Measurements from ENCODE around the gene CAPN5. TPM values are rescaled to one million over a fixed set of nuclear protein-coding genes. Genes with fewer than 3 reads are reported as not detected.
A peak's percentile ranks its signal among the peaks of the same experiment; 100 is the strongest.
"Not testable (repeated sequence)": the region's sequence is repeated elsewhere in the genome, so short reads cannot be mapped to it uniquely, and the experiment has no call there.

Gene CAPN5
- total RNA-seq, 2 experiments from 2014 or later, result 0.62 to 0.76 TPM

DNA sequence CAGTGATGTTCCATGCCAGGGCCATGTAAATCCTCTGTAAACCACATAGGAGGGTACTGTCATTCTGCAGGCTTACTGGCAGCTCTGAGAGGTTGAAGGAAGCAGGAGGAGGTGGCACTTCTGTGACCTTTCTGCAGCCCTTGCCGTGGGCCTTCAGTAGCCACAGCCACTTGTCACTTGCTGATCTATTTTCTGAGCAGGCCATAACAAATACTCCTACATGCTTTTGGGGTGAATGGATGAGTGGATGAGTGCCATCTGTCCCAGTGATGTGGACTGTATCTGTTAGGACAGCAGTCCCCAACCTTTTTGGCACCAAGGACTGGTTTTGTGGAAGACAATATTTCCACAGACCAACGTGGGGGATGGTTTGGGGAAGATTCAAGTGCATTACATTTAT, 22.4 kb upstream of the CAPN5 start:
- CTCF ChIA-PET, result interaction anchor here (0.9 to 2.6 kb wide), 6 partner anchors 7 to 125 kb away, joined by 3 to 31 read pairs (median 4); no protein-coding TSS in a partner anchor
- DNase-seq (no peak), ATAC-seq (no peak)
- Mint-ChIP-seq H3K27ac (no peak overlapping the region), H3K36me3 (ENCODE audit: low read depth) (no peaks in the 10 kb centered on the region), H3K4me3 (no peak overlapping the region), H3K27me3 (peaks cover 10% of the 10 kb centered on the region), H3K4me1 (peaks cover 12% of the 10 kb centered on the region), H3K9me3 (ENCODE audit: low read depth) (no peaks in the 10 kb centered on the region)
- intact Hi-C loops (cut with DNase I, micrococcal nuclease), result loop anchor here in 1 of 2 experiments (10.0 kb wide), 1 partner anchor 310 kb away; no protein-coding TSS in a partner anchor
- POLR2A ChIA-PET, result no interaction called here

DNA sequence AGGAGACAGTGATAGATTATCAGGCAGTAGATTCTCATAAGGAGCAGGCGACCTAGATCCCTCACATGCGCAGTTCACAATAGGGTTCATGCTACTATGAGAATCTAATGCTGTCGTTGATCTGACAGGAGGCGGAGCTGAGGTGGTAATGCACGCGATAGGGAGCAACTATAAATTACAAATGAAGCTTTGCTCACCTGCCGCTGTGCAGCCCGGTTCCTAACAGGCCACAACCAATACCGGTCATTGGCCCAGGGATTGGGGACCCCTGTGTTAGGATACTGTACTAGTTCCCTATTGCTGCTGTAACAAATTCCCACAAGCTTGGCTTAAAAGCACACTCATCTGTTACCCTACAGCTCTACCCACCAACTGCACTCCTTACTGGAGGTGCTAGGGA, 21.9 kb upstream of the CAPN5 start:
- H3K4me3 Mint-ChIP-seq, result no peak overlapping the region

GRCh38 chr11:77046060-77046501, 20.7 kb upstream of the CAPN5 start:
- Mint-ChIP-seq H3K27ac (no peak overlapping the region), H3K9me3 (ENCODE audit: low read depth) (no peaks in the 10 kb centered on the region), H3K27me3 (peaks cover 3% of the 10 kb centered on the region), H3K36me3 (ENCODE audit: low read depth) (no peaks in the 10 kb centered on the region), H3K4me1 (peaks cover 12% of the 10 kb centered on the region), H3K4me3 (no peak overlapping the region)
- intact Hi-C loops (cut with DNase I, micrococcal nuclease), result loop anchor here (1.0 to 10.0 kb wide), 7 partner anchors 124 to 809 kb away; no protein-coding TSS in a partner anchor
- CTCF ChIA-PET, result interaction anchor here (0.6 to 2.6 kb wide), 8 partner anchors 19 to 169 kb away, joined by 4 to 31 read pairs (median 4); no protein-coding TSS in a partner anchor
- peak; percentile 84 for DNase-seq
- ATAC-seq, result peak; percentile 67
- POLR2A ChIA-PET, result interaction anchor here (0.8 kb wide), 1 partner anchor 17 kb away, joined by 3 read pairs; no protein-coding TSS in a partner anchor

More for the DNA sequence above, 21.9 kb upstream of the CAPN5 start:
- Mint-ChIP-seq H3K4me1 (peaks cover 12% of the 10 kb centered on the region), H3K27ac (no peak overlapping the region), H3K27me3 (peaks cover 10% of the 10 kb centered on the region), H3K36me3 (ENCODE audit: low read depth) (no peaks in the 10 kb centered on the region), H3K9me3 (ENCODE audit: low read depth) (no peaks in the 10 kb centered on the region)
- intact Hi-C loops (cut with DNase I, micrococcal nuclease), result loop anchor here (1.0 to 10.0 kb wide), 4 partner anchors 123 to 808 kb away; no protein-coding TSS in a partner anchor
- DNase-seq, result no peak
- ChIA-PET POLR2A (no interaction called here), CTCF (interaction anchor here (0.8 to 2.6 kb wide), 11 partner anchors 8 to 168 kb away, joined by 3 to 31 read pairs (median 4); no protein-coding TSS in a partner anchor)
- ATAC-seq, result no peak

GRCh38 chr11:77047007-77047927, 19.5 kb upstream of the CAPN5 start:
- ChIA-PET CTCF (interaction anchor here (0.6 to 3.0 kb wide), 21 partner anchors 10 to 679 kb away, joined by 3 to 64 read pairs (median 4); partner anchors contain the start of gene B3GNT6), POLR2A (interaction anchor here (0.6 to 0.7 kb wide), 6 partner anchors 8 to 772 kb away, joined by 3 to 5 read pairs (median 3); no protein-coding TSS in a partner anchor)
- H3K9me3 Mint-ChIP-seq (ENCODE audit: low read depth), result no peaks in the 10 kb centered on the region
- no peaks in the 10 kb centered on the region for H3K36me3 Mint-ChIP-seq (ENCODE audit: low read depth)
- H3K27ac Mint-ChIP-seq, result peak overlapping the region; percentile 62
- ATAC-seq (peak; percentile 95), DNase-seq (peak; percentile 82)
- H3K4me3 Mint-ChIP-seq, result peak overlapping the region; percentile 64
- no peaks in the 10 kb centered on the region for H3K27me3 Mint-ChIP-seq
- intact Hi-C loops (cut with DNase I, micrococcal nuclease), result loop anchor here (1.0 to 10.0 kb wide), 10 partner anchors 19 to 810 kb away; partner anchors contain the start of genes CAPN5 (in 2 of the 2) and ACER3 (in 1 of the 2)
- peaks cover 12% of the 10 kb centered on the region for H3K4me1 Mint-ChIP-seq

- not testable (repeated sequence) for H3K27ac Mint-ChIP-seq; H3K4me3 Mint-ChIP-seq; H3K9me3 Mint-ChIP-seq (ENCODE audit: low read depth); H3K36me3 Mint-ChIP-seq (ENCODE audit: low read depth); ATAC-seq; H3K27me3 Mint-ChIP-seq; DNase-seq
- ChIA-PET CTCF (interaction anchor here (0.6 to 3.0 kb wide), 18 partner anchors 10 to 363 kb away, joined by 3 to 64 read pairs (median 4); partner anchors contain the start of gene B3GNT6), POLR2A (interaction anchor here (0.6 to 0.7 kb wide), 3 partner anchors 9 to 248 kb away, joined by 3 read pairs; no protein-coding TSS in a partner anchor)
- intact Hi-C loops (cut with DNase I, micrococcal nuclease), result loop anchor here (1.0 to 10.0 kb wide), 10 partner anchors 18 to 811 kb away; partner anchors contain the start of genes CAPN5 (in 2 of the 2) and ACER3 (in 1 of the 2)
- H3K4me1 Mint-ChIP-seq, result peaks cover 12% of the 10 kb centered on the region
Observed at GRCh38 chr11:77047928-77048446, 18.8 kb upstream of the CAPN5 start.

DNA sequence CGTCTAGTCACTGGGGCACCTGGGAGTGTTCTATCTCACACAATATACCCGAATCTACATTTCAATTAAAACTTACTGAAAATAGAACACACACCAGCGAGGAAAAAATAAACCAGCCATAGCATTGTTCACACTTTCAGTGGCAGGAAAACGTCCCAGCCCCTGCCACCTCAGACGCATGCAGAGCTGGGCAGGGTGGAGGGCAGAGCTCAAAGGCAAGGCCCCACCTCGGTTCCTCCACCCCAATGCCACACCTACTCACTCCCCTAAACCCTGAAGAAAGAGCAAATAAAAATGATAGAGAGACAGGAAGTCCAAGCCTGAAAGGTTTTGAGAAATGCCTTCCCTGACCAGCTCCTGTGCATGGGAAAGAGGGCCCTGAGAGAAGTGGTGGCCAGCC, 17.7 kb upstream of the CAPN5 start:
- Mint-ChIP-seq H3K27ac (no peak overlapping the region), H3K4me3 (no peak overlapping the region), H3K4me1 (peaks cover 12% of the 10 kb centered on the region), H3K27me3 (no peaks in the 10 kb centered on the region), H3K36me3 (ENCODE audit: low read depth) (no peaks in the 10 kb centered on the region), H3K9me3 (ENCODE audit: low read depth) (no peaks in the 10 kb centered on the region)
- ATAC-seq, result no peak
- ChIA-PET POLR2A (no interaction called here), CTCF (interaction anchor here (0.6 to 3.0 kb wide), 5 partner anchors 9 to 135 kb away, joined by 3 to 64 read pairs (median 6); no protein-coding TSS in a partner anchor)
- intact Hi-C loops (cut with DNase I, micrococcal nuclease), result loop anchor here (5.0 to 10.0 kb wide), 3 partner anchors 127 to 812 kb away; no protein-coding TSS in a partner anchor
- DNase-seq, result no peak

- POLR2A ChIA-PET, result no interaction called here
- Mint-ChIP-seq H3K27ac (no peak overlapping the region), H3K27me3 (no peaks in the 10 kb centered on the region), H3K9me3 (ENCODE audit: low read depth) (peaks cover 4% of the 10 kb centered on the region), H3K4me1 (peaks cover 8% of the 10 kb centered on the region), H3K4me3 (no peak overlapping the region), H3K36me3 (ENCODE audit: low read depth) (no peaks in the 10 kb centered on the region)
- no peak for DNase-seq
- ATAC-seq, result no peak
- intact Hi-C loops (cut with DNase I, micrococcal nuclease), result loop anchor here in 1 of 2 experiments (5.0 kb wide), 1 partner anchor 181 kb away; no protein-coding TSS in a partner anchor
- CTCF ChIA-PET, result interaction anchor here (0.8 to 1.7 kb wide), 4 partner anchors 14 to 497 kb away, joined by 3 to 10 read pairs (median 4); no protein-coding TSS in a partner anchor
Observed at GRCh38 chr11:77051511-77051910, 15.3 kb upstream of the CAPN5 start.

DNA sequence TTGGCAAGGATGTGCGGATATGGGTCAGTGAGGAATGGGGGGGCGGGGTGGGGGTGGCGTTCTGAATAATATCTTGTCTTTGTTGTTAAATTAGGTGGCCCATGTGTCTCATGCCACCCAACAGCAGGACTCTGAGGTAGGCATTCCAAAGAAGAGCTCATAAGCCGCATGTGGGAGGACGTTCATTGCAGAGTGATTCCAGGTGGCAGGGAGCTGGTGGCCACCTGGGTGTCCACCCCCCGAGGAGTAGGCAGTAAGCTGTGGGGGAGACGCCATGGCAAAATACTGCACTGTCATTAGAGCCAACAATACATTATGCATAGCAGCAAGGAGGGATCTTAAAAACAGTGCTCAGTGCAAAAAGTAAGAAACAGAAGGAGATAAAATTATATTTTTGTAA, 14.3 kb upstream of the CAPN5 start:
- H3K27ac Mint-ChIP-seq, result no peak overlapping the region
- no peak overlapping the region for H3K4me3 Mint-ChIP-seq
- ATAC-seq (no peak), DNase-seq (no peak)
- H3K27me3 Mint-ChIP-seq, result no peaks in the 10 kb centered on the region
- ChIA-PET POLR2A (no interaction called here), CTCF (interaction anchor here (1.1 to 2.6 kb wide), 2 partner anchors 38 to 496 kb away, joined by 4 to 11 read pairs; no protein-coding TSS in a partner anchor)
- H3K36me3 Mint-ChIP-seq (ENCODE audit: low read depth), result no peaks in the 10 kb centered on the region
- H3K9me3 Mint-ChIP-seq (ENCODE audit: low read depth), result peaks cover 8% of the 10 kb centered on the region
- intact Hi-C loops (cut with DNase I, micrococcal nuclease), result loop anchor here in 1 of 2 experiments (5.0 kb wide), 1 partner anchor 180 kb away; no protein-coding TSS in a partner anchor
- peaks cover 2% of the 10 kb centered on the region for H3K4me1 Mint-ChIP-seq

DNA sequence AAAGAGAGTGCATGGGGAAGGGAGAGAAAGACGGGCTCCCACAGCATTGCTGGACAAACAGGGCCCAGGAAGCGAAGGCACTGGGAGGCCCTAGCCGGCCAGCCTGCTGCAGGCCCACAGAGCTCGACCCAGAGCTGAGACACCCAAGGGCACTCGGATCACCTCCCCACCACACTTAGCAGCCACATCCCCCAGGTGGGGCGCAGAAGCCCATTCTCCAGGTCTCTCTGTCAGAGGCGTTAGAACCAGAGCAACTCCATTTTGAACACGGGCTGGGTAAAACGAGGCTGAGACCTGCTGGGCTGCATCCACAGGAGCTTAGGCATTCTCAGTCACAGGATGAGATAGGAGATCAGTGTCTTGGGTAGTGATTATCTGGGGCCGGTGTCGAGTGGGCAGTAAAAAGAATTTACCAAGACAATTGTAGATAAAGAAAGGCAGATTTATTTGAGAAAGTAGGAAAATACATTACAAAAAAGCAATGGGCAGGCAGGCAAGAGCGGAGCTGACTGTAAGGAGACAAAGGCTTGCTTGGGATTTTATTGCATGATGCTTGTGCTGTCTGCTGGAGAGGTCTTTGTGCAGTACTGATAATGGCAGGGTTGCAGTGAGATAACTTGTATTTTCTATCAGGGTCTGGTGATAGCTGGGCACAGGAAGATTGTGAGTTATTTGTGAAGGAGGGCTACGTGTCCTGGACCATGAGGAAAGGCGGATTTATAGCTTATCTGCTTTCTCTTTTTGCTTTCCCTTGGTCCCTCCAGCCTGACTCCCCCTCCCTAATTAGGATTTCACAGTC, 13.4 kb upstream of the CAPN5 start:
- DNase-seq (no peak), ATAC-seq (no peak)
- CTCF ChIA-PET, result interaction anchor here (2.6 kb wide), 1 partner anchor 38 kb away, joined by 11 read pairs; no protein-coding TSS in a partner anchor
- POLR2A ChIA-PET, result no interaction called here
- Mint-ChIP-seq H3K36me3 (ENCODE audit: low read depth) (no peaks in the 10 kb centered on the region), H3K27ac (peak overlapping the region; percentile 1), H3K27me3 (no peaks in the 10 kb centered on the region), H3K4me1 (peaks cover 2% of the 10 kb centered on the region), H3K9me3 (ENCODE audit: low read depth) (peaks cover 8% of the 10 kb centered on the region), H3K4me3 (no peak overlapping the region)
- intact Hi-C loops (cut with DNase I, micrococcal nuclease), result loop anchor here in 1 of 2 experiments (5.0 kb wide), 1 partner anchor 179 kb away; no protein-coding TSS in a partner anchor

GRCh38 chr11:77054084-77054483, 12.7 kb upstream of the CAPN5 start:
- DNase-seq, result no peak
- H3K4me1 Mint-ChIP-seq, result peaks cover 2% of the 10 kb centered on the region
- ATAC-seq, result no peak
- H3K36me3 Mint-ChIP-seq (ENCODE audit: low read depth), result no peaks in the 10 kb centered on the region
- H3K9me3 Mint-ChIP-seq (ENCODE audit: low read depth), result peaks cover 8% of the 10 kb centered on the region
- no peaks in the 10 kb centered on the region for H3K27me3 Mint-ChIP-seq
- POLR2A ChIA-PET, result no interaction called here
- intact Hi-C loops (cut with DNase I, micrococcal nuclease), result loop anchor here in 1 of 2 experiments (5.0 kb wide), 1 partner anchor 178 kb away; no protein-coding TSS in a partner anchor
- CTCF ChIA-PET, result interaction anchor here (0.7 to 2.6 kb wide), 2 partner anchors 27 to 37 kb away, joined by 3 to 11 read pairs; no protein-coding TSS in a partner anchor
- H3K4me3 Mint-ChIP-seq, result no peak overlapping the region
- no peak overlapping the region for H3K27ac Mint-ChIP-seq

Data from activated CD4-positive, alpha-beta T cell treated with anti-CD3 and anti-CD28 coated beads for 36 hours (primary cell).